HCT116 (cell line): ENCODE data around the gene RAI14. TPM values are rescaled to one million over a fixed set of nuclear protein-coding genes. Genes with fewer than 3 reads are reported as not detected.

Source experiments
- ATAC-seq: fragments of 200-7000 bp; cut with Tn5 transposase; 2 replicates; pipeline ENCODE4 v1.9.1; 2020; ENCODE audit warnings: mild to moderate bottlenecking, moderate library complexity
- BruUV-seq: library from RNA; stranded (reverse); fragments of 400-500 nt; replicated peaks from 2 replicates; lab custom pipeline; 2021; lab: Mats Ljungman, UMichigan
- CTCF ChIA-PET: fragments of 300-600 bp; sonication (Branson Sonifier 250); formaldehyde crosslinking; loops from one replicate; lab custom pipeline; 2021; ENCODE audit warnings: antibody characterized with exemption; lab: Charles Lee
- POLR2A ChIA-PET: fragments of 300-600, 350-600 bp; sonication (Branson Sonifier 250); formaldehyde crosslinking; loops from one replicate; lab custom pipeline; 2021; ENCODE audit warnings: antibody characterized with exemption; lab: Charles Lee
- RAD21 ChIA-PET, 2 experiments: fragments of 300-600 bp; sonication (Branson Sonifier 250); formaldehyde crosslinking; loops; one replicate each; lab custom pipeline; 2023; ENCODE audit warnings: low total read pairs in 2 of 2; ENCODE audit not compliant: uncharacterized antibody in 2 of 2, unreplicated experiment in 2 of 2, low non-redundant PET in 1 of 2; lab: Charles Lee
- DNase-seq: peaks from one replicate; pipeline ENCODE4 v3.0.0-alpha.2; 2010; ENCODE audit warnings: low read depth, low spot score
- H2AFZ ChIP-seq: fragments of 200-600 bp; shearing (Covaris generic), sonication (generic); 2 replicates; pipeline ENCODE4 v1.6.1; 2017; ENCODE audit warnings: low read depth, mixed run types, mixed read lengths, antibody characterized with exemption, low read length; ENCODE audit not compliant: poor library complexity, severe bottlenecking
- H3K27ac ChIP-seq: 2 replicates; pipeline ENCODE4 v1.5.1; 2012; ENCODE audit warnings: low read depth, low read length
- H3K27me3 ChIP-seq: fragments of 200-600 bp; sonication (generic); 2 replicates; pipeline ENCODE4 v1.6.1; 2016; ENCODE audit warnings: mixed run types, low read length, mixed read lengths; ENCODE audit not compliant: insufficient read depth
- H3K36me3 ChIP-seq, 2 experiments: fragments of 200-500 bp in 1 of 2; fragments of 200-600 bp in 1 of 2; sonication (Bioruptor generic) in 1 of 2; sonication (generic) in 1 of 2; 2 replicates each; pipeline versions ENCODE4 v1.5.1 to v1.6.1; 2014 to 2016; ENCODE audit warnings: low read length in 2 of 2, inconsistent platforms in 1 of 2, mixed read lengths in 1 of 2, mixed run types in 1 of 2; ENCODE audit not compliant: insufficient read depth in 2 of 2, control insufficient read depth in 1 of 2
- H3K4me1 ChIP-seq, 2 experiments: fragments of 200-600 bp in 1 of 2; sonication (generic) in 1 of 2; 2 replicates each; pipeline versions ENCODE4 v1.5.1 to v1.6.1; 2012 to 2017; ENCODE audit warnings: low read length in 2 of 2, inconsistent platforms in 1 of 2, mild to moderate bottlenecking in 1 of 2, mixed read lengths in 1 of 2, mixed run types in 1 of 2, moderate library complexity in 1 of 2; ENCODE audit not compliant: insufficient read depth in 2 of 2, control insufficient read depth in 1 of 2
- H3K4me2 ChIP-seq: fragments of 200-600 bp; sonication (generic); 2 replicates; pipeline ENCODE4 v1.6.1; 2017; ENCODE audit warnings: mixed run types, low read length, mixed read lengths
- H3K4me3 ChIP-seq, 2 experiments: fragments of 200-600 bp in 1 of 2; sonication (generic) in 1 of 2; replicated peaks in 1 of 2; 2 replicates each; pipeline ENCODE4 v1.5.1; 2011 to 2016; ENCODE audit warnings: low read length in 2 of 2, control low read depth in 1 of 2, low read depth in 1 of 2, mild to moderate bottlenecking in 1 of 2, mixed read lengths in 1 of 2, mixed run types in 1 of 2
- H3K79me2 ChIP-seq: fragments of 200-600 bp; sonication (generic); 2 replicates; pipeline ENCODE4 v1.6.1; 2017; ENCODE audit warnings: mild to moderate bottlenecking, mixed run types, low read length, moderate library complexity, mixed read lengths; ENCODE audit not compliant: insufficient read depth
- H3K9ac ChIP-seq: fragments of 200-600 bp; sonication (generic); 2 replicates; pipeline ENCODE4 v1.6.1; 2016; ENCODE audit warnings: low read length, mixed read lengths
- H3K9me2 ChIP-seq: fragments of 200-600 bp; sonication (generic), shearing (Covaris generic); 2 replicates; pipeline ENCODE4 v1.6.1; 2017; ENCODE audit warnings: mixed run types, mild to moderate bottlenecking, moderate library complexity; ENCODE audit not compliant: insufficient read depth
- H3K9me3 ChIP-seq, 2 experiments: fragments of 200-500 bp in 1 of 2; fragments of 200-600 bp in 1 of 2; sonication (Bioruptor generic) in 1 of 2; sonication (generic) in 1 of 2; 2 replicates each; pipeline ENCODE4 v1.6.1; 2014 to 2017; ENCODE audit warnings: low read length in 2 of 2, mixed read lengths in 2 of 2, inconsistent platforms in 1 of 2, low read depth in 1 of 2, mild to moderate bottlenecking in 1 of 2, mixed run types in 1 of 2, moderate library complexity in 1 of 2; ENCODE audit not compliant: control insufficient read depth in 1 of 2, insufficient read depth in 1 of 2
- H4K20me1 ChIP-seq: fragments of 200-600 bp; sonication (generic), shearing (Covaris generic); 2 replicates; pipeline ENCODE4 v1.6.1; 2017; ENCODE audit warnings: mixed run types, mild to moderate bottlenecking, moderate library complexity; ENCODE audit not compliant: insufficient read depth
- CBX3 ChIP-seq: IDR thresholded peaks from 2 replicates; pipeline ENCODE4 v1.6.1; 2012; ENCODE audit warnings: low read depth
- CEBPB ChIP-seq: IDR thresholded peaks from 2 replicates; pipeline ENCODE4 v1.6.1; 2012; ENCODE audit warnings: low read depth
- CTCF ChIP-seq, 3 experiments: fragments of 200-600 bp in 1 of 3; sonication (generic) in 1 of 3; IDR thresholded peaks in 2 of 3; conservative IDR thresholded peaks in 1 of 3; 2 replicates each; pipeline ENCODE4 v1.5.1; 2012 to 2017; ENCODE audit warnings: low read depth in 2 of 3, low read length in 2 of 3, antibody characterized with exemption in 1 of 3, borderline replicate concordance in 1 of 3, control low read depth in 1 of 3, mild to moderate bottlenecking in 1 of 3, mixed read lengths in 1 of 3, mixed run types in 1 of 3, moderate library complexity in 1 of 3; ENCODE audit not compliant: insufficient read depth in 1 of 3
- EGR1 ChIP-seq: IDR thresholded peaks from 2 replicates; pipeline ENCODE4 v1.6.1; 2012; ENCODE audit warnings: low read depth
- ELF1 ChIP-seq: IDR thresholded peaks from 2 replicates; pipeline ENCODE4 v1.6.1; 2012; ENCODE audit warnings: low read depth, borderline replicate concordance
- FOSL1 ChIP-seq: IDR thresholded peaks from 2 replicates; pipeline ENCODE4 v1.6.1; 2012; ENCODE audit warnings: low read depth
- JUND ChIP-seq: IDR thresholded peaks from 2 replicates; pipeline ENCODE4 v1.6.1; 2012
- MAX ChIP-seq: IDR thresholded peaks from 2 replicates; pipeline ENCODE4 v1.6.1; 2012
- POLR2A ChIP-seq: IDR thresholded peaks from 2 replicates; pipeline ENCODE4 v1.7.0; 2011; ENCODE audit warnings: borderline replicate concordance; ENCODE audit not compliant: insufficient read depth, insufficient read length; ENCODE audit errors: extremely low read depth
- POLR2AphosphoS5 ChIP-seq: IDR thresholded peaks from 2 replicates; pipeline ENCODE4 v1.6.1; 2011; ENCODE audit warnings: mild to moderate bottlenecking, low read depth, low read length, moderate library complexity
- RAD21 ChIP-seq: IDR thresholded peaks from 2 replicates; pipeline ENCODE4 v1.6.1; 2012; ENCODE audit warnings: low read depth, mild to moderate bottlenecking
- REST ChIP-seq: IDR thresholded peaks from 2 replicates; pipeline ENCODE4 v1.6.1; 2012; ENCODE audit warnings: low read depth
- SIN3A ChIP-seq: IDR thresholded peaks from 2 replicates; pipeline ENCODE4 v1.6.1; 2012; ENCODE audit warnings: low read depth
- SP1 ChIP-seq: IDR thresholded peaks from 2 replicates; pipeline ENCODE4 v1.6.1; 2012; ENCODE audit warnings: low read depth
- SRF ChIP-seq: IDR thresholded peaks from 2 replicates; pipeline ENCODE4 v1.6.1; 2012; ENCODE audit warnings: low read depth
- ZFX ChIP-seq: fragments of 450-650 bp; IDR thresholded peaks from 2 replicates; pipeline ENCODE4 v1.6.1; 2017
- intact Hi-C: fragments of 100-400 bp; cut with micrococcal nuclease; formaldehyde crosslinking; loops from 2 replicates; pipeline ENCODE4 v1.10.0; 2022
- total RNA-seq: library from RNA; stranded (reverse); gene quantifications from one replicate; pipeline ENCODE4 v1.2.1, GENCODE V29; 2021; ENCODE audit not compliant: unreplicated experiment

The RAI14 gene
- total RNA-seq, 1 experiment from 2014 or later, result 47.9 TPM

- H3K27ac ChIP-seq, result no peak overlapping the region
- no peak for DNase-seq
- BruUV-seq, result no TSS peak
- intact Hi-C loops, result no loop called here
- ChIA-PET CTCF (no interaction called here), RAD21 (no interaction called here), POLR2A (no interaction called here)
- no peaks in the 10 kb centered on the region for H3K27me3 ChIP-seq
- H3K36me3 ChIP-seq, result no peaks in the 10 kb centered on the region
- no peak overlapping the region for H3K9ac ChIP-seq
- no peaks in the 10 kb centered on the region for H3K9me3 ChIP-seq
- no peak for TF ChIP-seq POLR2A
- no peak for TF ChIP-seq CEBPB
- no peak for TF ChIP-seq ELF1
- TF ChIP-seq JUND, result no peak
- TF ChIP-seq MAX, result no peak
- no peak for TF ChIP-seq ZFX
- no peak for TF ChIP-seq REST
- no peak for TF ChIP-seq SIN3A
- no peak for TF ChIP-seq FOSL1
- TF ChIP-seq CTCF (IDR thresholded peaks at IDR 0.05 in 2 of 3, conservative IDR thresholded peaks at IDR 0.05 in 1 of 3; ENCODE audit: borderline replicate concordance in 1 of 3, insufficient read depth in 1 of 3, low read depth in 2 of 3, low read length in 2 of 3), result no peak
- no peak for TF ChIP-seq SRF
- no peak for TF ChIP-seq SP1
- no peak for TF ChIP-seq CBX3
- no peak for TF ChIP-seq EGR1
- TF ChIP-seq RAD21, result no peak
- no peak for TF ChIP-seq POLR2AphosphoS5
- ATAC-seq, result no peak
- H3K4me1 ChIP-seq, result peaks cover 0 to 6% of the 10 kb centered on the region in 2 experiments; a peak in 1 of 4 replicates
- no peaks in the 10 kb centered on the region for H3K9me2 ChIP-seq
- no peak overlapping the region for H3K4me3 ChIP-seq
- H3K79me2 ChIP-seq, result peaks cover 23% of the 10 kb centered on the region; the same call in 1 of the 2 replicates
- no peaks in the 10 kb centered on the region for H4K20me1 ChIP-seq
- no peak overlapping the region for H3K4me2 ChIP-seq
- H2AFZ ChIP-seq, result no peak overlapping the region
Measured at GRCh38 chr5:34722183-34722582, 66.1 kb downstream of the RAI14 start.
